K562 (cell line): ENCODE results near the gene F2RL1. TPM values are rescaled to one million over a fixed set of nuclear protein-coding genes. Genes with fewer than 3 reads are reported as not detected.

Experiments used
- BCLAF1 ChIP-seq, 2 experiments: fragments of 450-650 bp in 1 of 2; IDR thresholded peaks; 2 replicates each; pipeline ENCODE4 v1.6.1; 2011 to 2017; ENCODE audit warnings: low read depth in 2 of 2, antibody characterized with exemption in 1 of 2, borderline replicate concordance in 1 of 2, low read length in 1 of 2, mild to moderate bottlenecking in 1 of 2, mixed read lengths in 1 of 2; ENCODE audit not compliant: control insufficient read depth in 1 of 2
- EP300 ChIP-seq: IDR thresholded peaks from 2 replicates; pipeline ENCODE4 v1.6.1; 2012; ENCODE audit warnings: low read length, improper control_type of control experiment
- FUS ChIP-seq: fragments of 200-400 bp; formaldehyde crosslinking; optimal IDR thresholded peaks from 2 replicates; pipeline ENCODE3; 2017; ENCODE audit warnings: low read depth, low read length
- JUND ChIP-seq, 2 experiments: IDR thresholded peaks; 2 replicates in 1 of 2; 3 replicates in 1 of 2; pipeline ENCODE4 v1.6.1; 2011; ENCODE audit warnings: borderline replicate concordance in 2 of 2, low read depth in 2 of 2, low read length in 2 of 2, improper control_type of control experiment in 1 of 2, missing biosample characterization in 1 of 2, missing genetic modification characterization in 1 of 2, missing genetic modification reagents in 1 of 2
- MTA3 ChIP-seq: fragments of 450-650 bp; formaldehyde crosslinking; IDR thresholded peaks from 2 replicates; pipeline ENCODE4 v1.6.1; 2017; ENCODE audit warnings: mild to moderate bottlenecking, borderline replicate concordance
- PBX2 ChIP-seq, 2 experiments: IDR thresholded peaks in 1 of 2; conservative IDR thresholded peaks in 1 of 2; 2 replicates each; pipeline ENCODE4 v1.6.1; 2016; ENCODE audit warnings: low read depth in 2 of 2, mild to moderate bottlenecking in 1 of 2, missing compliant biosample characterization in 1 of 2, missing genetic modification characterization in 1 of 2, moderate library complexity in 1 of 2
- RBM15 ChIP-seq: fragments of 200-400 bp; formaldehyde crosslinking; IDR thresholded peaks from 2 replicates; pipeline ENCODE4 v1.6.1; 2018; ENCODE audit warnings: mild to moderate bottlenecking, low read length, moderate library complexity; ENCODE audit not compliant: insufficient read depth
- RBM22 ChIP-seq: fragments of 200-400 bp; formaldehyde crosslinking; IDR thresholded peaks from 2 replicates; pipeline ENCODE4 v1.6.1; 2018; ENCODE audit warnings: low read length, low read depth; ENCODE audit not compliant: poor library complexity, severe bottlenecking
- THAP7 ChIP-seq: fragments of 250-450 bp; sonication (Bioruptor Pico); IDR thresholded peaks from 2 replicates; pipeline ENCODE4 v1.5.0; 2021
- ZBTB12 ChIP-seq: fragments of 250-450 bp; sonication (Bioruptor Pico); IDR thresholded peaks from 2 replicates; pipeline ENCODE4 v1.4.0; 2020
- ZFP36 ChIP-seq: fragments of 150-350 bp; IDR thresholded peaks from 2 replicates; pipeline ENCODE4 v1.6.1; 2018; ENCODE audit warnings: low read length, low read depth; ENCODE audit not compliant: partially characterized antibody
- ZNF512 ChIP-seq: IDR thresholded peaks from 2 replicates; pipeline ENCODE4 v1.6.1; 2016; ENCODE audit warnings: missing genetic modification characterization, missing compliant biosample characterization
- polyA plus RNA-seq, 8 experiments: library from polyadenylated mRNA; depleted of rRNA in 4 of 8; stranded (reverse) in 5 of 8; unstranded in 3 of 8; fragments of >200 nt; fragmentation: Nextera tagmentation in 2 of 8; fragmentation: Illumina TruSeq in 1 of 8; extraction: Ambion mirVana in 2 of 8; extraction: Trizol in 1 of 8; gene quantifications; 2 replicates each; pipeline versions ENCODE4 v1.2.1 to v1.2.3, GENCODE V29; 2011 to 2014; ENCODE audit warnings: inconsistent platforms in 1 of 8, missing spikeins in 1 of 8
- total RNA-seq, 7 experiments: library from RNA; depleted of rRNA in 6 of 7; stranded (reverse); fragments of >200 nt in 6 of 7; fragmentation: Illumina TruSeq in 2 of 7; extraction: Trizol in 2 of 7; gene quantifications; 2 replicates each; pipeline versions ENCODE4 v1.2.1 to v1.2.3, GENCODE V29; 2011 to 2021; ENCODE audit warnings: low replicate concordance in 1 of 7

F2RL1 gene
- total and polyA plus RNA-seq, 9 of the 15 experiments (the other 6 are each of a cell fraction or from before 2014, with no cell fraction given), result 0.03 to 0.50 (median 0.27) TPM; not detected in 6

- TF ChIP-seq BCLAF1 (IDR thresholded peaks at IDR 0.05; ENCODE audit: borderline replicate concordance in 1 of 2, control insufficient read depth in 1 of 2, low read depth in 2 of 2, low read length in 1 of 2) (no peak), RBM22 (no peak), ZBTB12 (CRISPR knock-in tag) (no peak), PBX2 (CRISPR knock-in tag; IDR thresholded peaks at IDR 0.05; ENCODE audit: low read depth) (no peak), PBX2 (tag; conservative IDR thresholded peaks at IDR 0.05; ENCODE audit: low read depth) (no peak), FUS (no peak), ZFP36 (no peak), JUND (IDR thresholded peaks at IDR 0.05; ENCODE audit: borderline replicate concordance, low read depth, low read length) (peak; percentile 56; the same call in 1 of the 2 replicates), JUND (tag; IDR thresholded peaks at IDR 0.05; ENCODE audit: borderline replicate concordance, low read depth, low read length) (no peak; the same call in 2 of the 3 replicates), MTA3 (no peak), RBM15 (no peak), ZNF512 (no peak), THAP7 (CRISPR knock-in tag) (no peak), EP300 (no peak)
Measured at GRCh38 chr5:76790632-76791290, 28.1 kb upstream of the F2RL1 start (continued).
